SK-N-SH treated with all-trans-retinoic acid at 6 μM for 48 hours (cell line): Measurements from ENCODE around the gene JAK1.

Source experiments
- ATAC-seq: fragments of 200-7000 bp; cut with Tn5 transposase; 3 replicates; pipeline ENCODE4 v1.9.1; 2020; ENCODE audit warnings: mild to moderate bottlenecking, moderate library complexity
- ARNTL ChIP-seq: fragments of 450-650 bp; formaldehyde crosslinking; IDR thresholded peaks from 2 replicates; pipeline ENCODE4 v1.5.0; 2020; ENCODE audit warnings: low read depth, mild to moderate bottlenecking, moderate library complexity, borderline replicate concordance
- CREB5 ChIP-seq: fragments of 250-450 bp; sonication (Bioruptor Pico); IDR thresholded peaks from 2 replicates; pipeline ENCODE4 v1.5.1; 2020; ENCODE audit warnings: low read depth, mild to moderate bottlenecking, moderate library complexity
- CSRNP3 ChIP-seq: fragments of 250-450 bp; sonication (Bioruptor Pico); IDR thresholded peaks from 2 replicates; pipeline ENCODE4 v1.5.1; 2021; ENCODE audit warnings: mild to moderate bottlenecking, moderate library complexity
- ISL1 ChIP-seq: fragments of 250-450 bp; sonication (Bioruptor Pico); IDR thresholded peaks from 2 replicates; pipeline ENCODE4 v2.1.2; 2022; ENCODE audit warnings: mild to moderate bottlenecking, moderate library complexity
- OSR1 ChIP-seq: fragments of 250-450 bp; sonication (Bioruptor Pico); IDR thresholded peaks from 2 replicates; pipeline ENCODE4 v1.8.0; 2022; ENCODE audit warnings: moderate library complexity, mild to moderate bottlenecking, inconsistent platforms
- PATZ1 ChIP-seq: fragments of 250-450 bp; sonication (Bioruptor Pico); IDR thresholded peaks from 2 replicates; pipeline ENCODE4 v1.8.0; 2020; ENCODE audit warnings: mild to moderate bottlenecking, moderate library complexity, borderline replicate concordance
- POU6F1 ChIP-seq: fragments of 250-450 bp; sonication (Bioruptor Pico); IDR thresholded peaks from 2 replicates; pipeline ENCODE4 v1.8.0; 2021; ENCODE audit warnings: low read depth, mild to moderate bottlenecking, moderate library complexity, borderline replicate concordance
- PPARA ChIP-seq: fragments of 250-450 bp; sonication (Bioruptor Pico); IDR thresholded peaks from 2 replicates; pipeline ENCODE4 v1.5.0; 2020; ENCODE audit warnings: mild to moderate bottlenecking, borderline replicate concordance
- RARB ChIP-seq: fragments of 250-450 bp; sonication (Bioruptor Pico); IDR thresholded peaks from 2 replicates; pipeline ENCODE4 v1.8.0; 2021; ENCODE audit warnings: mild to moderate bottlenecking, moderate library complexity
- TCF4 ChIP-seq: fragments of 250-450 bp; sonication (Bioruptor Pico); IDR thresholded peaks from 2 replicates; pipeline ENCODE4 v1.8.0; 2021; ENCODE audit warnings: mild to moderate bottlenecking, moderate library complexity, borderline replicate concordance
- TOX ChIP-seq: fragments of 250-450 bp; sonication (Bioruptor Pico); IDR thresholded peaks from 2 replicates; pipeline ENCODE4 v1.8.0; 2021; ENCODE audit warnings: mild to moderate bottlenecking, moderate library complexity, borderline replicate concordance
- TSHZ2 ChIP-seq: fragments of 250-450 bp; sonication (Bioruptor Pico); IDR thresholded peaks from 2 replicates; pipeline ENCODE4 v1.5.0; 2020; ENCODE audit warnings: mild to moderate bottlenecking, moderate library complexity
- ZC3H10 ChIP-seq: fragments of 250-450 bp; sonication (Bioruptor Pico); IDR thresholded peaks from 2 replicates; pipeline ENCODE4 v1.5.1; 2021; ENCODE audit warnings: mild to moderate bottlenecking, moderate library complexity
- ZFP3 ChIP-seq: fragments of 250-450 bp; sonication (Bioruptor Pico); IDR thresholded peaks from 2 replicates; pipeline ENCODE4 v1.5.0; 2020; ENCODE audit warnings: mild to moderate bottlenecking, moderate library complexity
- ZFP30 ChIP-seq: fragments of 450-650 bp; formaldehyde crosslinking; IDR thresholded peaks from 2 replicates; pipeline ENCODE4 v1.5.0; 2022; ENCODE audit warnings: mild to moderate bottlenecking, moderate library complexity
- ZNF565 ChIP-seq: fragments of 450-650 bp; formaldehyde crosslinking; conservative IDR thresholded peaks from 2 replicates; pipeline ENCODE4 v1.5.0; 2020; ENCODE audit warnings: low read depth, mild to moderate bottlenecking, moderate library complexity
- ZNF70 ChIP-seq: fragments of 450-650 bp; formaldehyde crosslinking; IDR thresholded peaks from 2 replicates; pipeline ENCODE4 v1.5.0; 2020; ENCODE audit warnings: mild to moderate bottlenecking, moderate library complexity
- ZNF8 ChIP-seq: fragments of 450-650 bp; formaldehyde crosslinking; IDR thresholded peaks from 2 replicates; pipeline ENCODE4 v1.5.0; 2020; ENCODE audit warnings: mild to moderate bottlenecking, moderate library complexity

Gene JAK1

GRCh38 chr1:64956733-64957441 is 9.5 kb downstream of the JAK1 start:
- no peak for ATAC-seq
- TF ChIP-seq ZNF8 (CRISPR knock-in tag): no peak
- TF ChIP-seq OSR1 (CRISPR knock-in tag): no peak
- TF ChIP-seq PPARA (CRISPR knock-in tag): no peak
- TF ChIP-seq ZC3H10 (CRISPR knock-in tag): no peak
- no peak for TF ChIP-seq ZFP30 (CRISPR knock-in tag)
- no peak for TF ChIP-seq TOX (CRISPR knock-in tag)
- TF ChIP-seq ZNF70: no peak
- TF ChIP-seq ZFP3 (CRISPR knock-in tag): no peak
- no peak for TF ChIP-seq ZNF565 (CRISPR knock-in tag)
- TF ChIP-seq ARNTL (CRISPR knock-in tag): no peak
- no peak for TF ChIP-seq TSHZ2 (CRISPR knock-in tag)
- TF ChIP-seq, all 23 proteins: peak for 0

- TF ChIP-seq PATZ1 (no peak), CREB5 (no peak), TCF4 (CRISPR knock-in tag) (no peak), POU6F1 (CRISPR knock-in tag) (no peak), ZFP3 (CRISPR knock-in tag) (no peak)
- ATAC-seq: peak; percentile 46; the same call in 1 of the 3 replicates
These were observed 10.2 kb downstream of the JAK1 start for GRCh38 chr1:64956010-64956640.

GRCh38 chr1:64955097-64956009 is 11.0 kb downstream of the JAK1 start:
- no peak for TF ChIP-seq ZFP3 (CRISPR knock-in tag)
- no peak for TF ChIP-seq CSRNP3
- no peak for TF ChIP-seq ISL1 (CRISPR knock-in tag)
- TF ChIP-seq POU6F1 (CRISPR knock-in tag): no peak
- no peak for TF ChIP-seq CREB5
- TF ChIP-seq ZNF70: no peak
- no peak for TF ChIP-seq OSR1 (CRISPR knock-in tag)
- TF ChIP-seq RARB (CRISPR knock-in tag): no peak
- no peak for TF ChIP-seq ZNF8 (CRISPR knock-in tag)
- TF ChIP-seq TOX (CRISPR knock-in tag): no peak
- TF ChIP-seq ZFP30 (CRISPR knock-in tag): no peak
- ATAC-seq: no peak
